ENCODE measurements around the gene GTPBP10. TPM values are rescaled to one million over a fixed set of nuclear protein-coding genes. Genes with fewer than 3 reads are reported as not detected.

The GTPBP10 gene
- total and polyA plus RNA-seq, 9 of the 15 experiments (the other 6 are each of a cell fraction or from before 2014, with no cell fraction given), result 34.6 to 89.8 (median 76.4) TPM

- TF ChIP-seq ZNF175 (CRISPR knock-in tag; IDR thresholded peaks at IDR 0.05; ENCODE audit: low read depth) (no peak), PRDM10 (IDR thresholded peaks at IDR 0.05; ENCODE audit: partially characterized antibody) (no peak), ZBTB8A (IDR thresholded peaks at IDR 0.05; ENCODE audit: partially characterized antibody) (no peak), SMARCA4 (IDR thresholded peaks at IDR 0.05) (peak; percentile 68; the same call in 1 of the 2 replicates), SUPT5H (IDR thresholded peaks at IDR 0.05) (peak; percentile 98), ZBTB1 (CRISPR knock-in tag; IDR thresholded peaks at IDR 0.05; ENCODE audit: borderline replicate concordance, low read depth) (peak; percentile 57; the same call in 1 of the 2 replicates), HMG20B (CRISPR knock-in tag; IDR thresholded peaks at IDR 0.05) (no peak), CREBBP (IDR thresholded peaks at IDR 0.05; ENCODE audit: low read depth, low read length) (no peak), NUFIP1 (IDR thresholded peaks at IDR 0.05; ENCODE audit: partially characterized antibody) (no peak), ARID1B (IDR thresholded peaks at IDR 0.05) (peak; percentile 54; the same call in 1 of the 2 replicates), NFYB (IDR thresholded peaks at IDR 0.05; ENCODE audit: extremely low read depth, insufficient read length) (no peak), ZBTB26 (CRISPR knock-in tag; IDR thresholded peaks at IDR 0.05) (peak; percentile 82; the same call in 1 of the 2 replicates), ZNF3 (CRISPR knock-in tag; IDR thresholded peaks at IDR 0.05) (no peak), ELK1 (CRISPR knock-in tag; IDR thresholded peaks at IDR 0.05) (no peak), NEUROD1 (IDR thresholded peaks at IDR 0.05; ENCODE audit: borderline replicate concordance, low read depth, low read length, partially characterized antibody) (peak; percentile 5), JUNB (CRISPR knock-in tag; conservative IDR thresholded peaks at IDR 0.05) (no peak), ILK (tag; IDR thresholded peaks at IDR 0.05; ENCODE audit: borderline replicate concordance, low read depth) (no peak), MXI1 (IDR thresholded peaks at IDR 0.05; ENCODE audit: low read depth, low read length) (0 out of 2 replicates have a peak, but pooled peaks have one; percentile 61), ELF2 (CRISPR knock-in tag; IDR thresholded peaks at IDR 0.05) (peak; percentile 97), NELFE (IDR thresholded peaks at IDR 0.05; ENCODE audit: insufficient read depth, insufficient read length) (no peak)
Observed at GRCh38 chr7:90346336-90347125, at the start of gene GTPBP10 (continued).
